Left forelimb (tissue), 1 donor: ENCODE measurements around the gene RPRD1A.
"Not testable (repeated sequence)": the region's sequence is repeated elsewhere in the genome, so short reads cannot be mapped to it uniquely, and the experiment has no call there.

ENCODE experiments used
- DNase-seq: peaks from one replicate; pipeline ENCODE4 v3.0.0-alpha.2; 2018; ENCODE audit warnings: low spot score

The RPRD1A gene

GRCh38 chr18:36077764-36078163 lies 10.4 kb upstream of the RPRD1A start:
- DNase-seq, result not testable (repeated sequence)

GRCh38 chr18:36075862-36076587 lies 8.7 kb upstream of the RPRD1A start:
- no peak for DNase-seq

DNA sequence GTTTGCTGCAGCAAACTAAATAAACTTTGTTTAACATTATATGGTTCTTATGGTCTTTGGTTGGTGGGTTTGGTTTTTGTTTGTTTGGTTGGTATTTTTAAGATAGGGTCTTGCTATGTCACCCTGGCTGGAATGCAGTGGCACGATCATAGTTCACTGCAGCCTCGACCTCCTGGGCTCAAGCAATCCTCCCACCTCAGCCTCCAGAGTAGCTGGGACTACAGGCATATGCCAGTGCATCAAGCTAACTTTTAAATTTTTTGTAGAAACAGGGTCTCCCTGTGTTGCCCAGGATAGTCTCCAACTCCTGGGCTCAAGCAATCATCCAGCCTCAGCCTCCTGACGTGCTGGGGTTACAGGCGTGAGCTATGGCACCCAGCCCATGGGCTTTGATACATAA lies 7.1 kb upstream of the RPRD1A start:
- DNase-seq, result no peak

DNA sequence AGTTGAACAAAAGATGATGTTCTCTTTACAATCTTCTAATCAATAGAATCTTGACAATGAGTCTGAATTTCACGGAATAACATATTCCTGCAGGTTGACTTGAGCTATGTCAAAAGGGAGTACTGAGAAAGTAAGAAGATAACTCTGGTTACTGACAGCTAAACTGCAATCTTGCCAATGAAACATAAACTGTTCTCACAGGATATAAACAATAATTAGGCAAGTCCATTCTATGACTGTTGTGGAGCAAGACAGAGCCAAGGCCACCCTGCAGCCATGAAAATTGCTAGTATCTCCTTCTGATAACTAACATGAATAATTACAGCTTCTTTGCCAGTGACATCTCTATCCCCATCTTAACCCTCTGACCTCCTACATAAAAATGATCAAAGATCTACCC lies 6.3 kb upstream of the RPRD1A start:
- no peak for DNase-seq

DNA sequence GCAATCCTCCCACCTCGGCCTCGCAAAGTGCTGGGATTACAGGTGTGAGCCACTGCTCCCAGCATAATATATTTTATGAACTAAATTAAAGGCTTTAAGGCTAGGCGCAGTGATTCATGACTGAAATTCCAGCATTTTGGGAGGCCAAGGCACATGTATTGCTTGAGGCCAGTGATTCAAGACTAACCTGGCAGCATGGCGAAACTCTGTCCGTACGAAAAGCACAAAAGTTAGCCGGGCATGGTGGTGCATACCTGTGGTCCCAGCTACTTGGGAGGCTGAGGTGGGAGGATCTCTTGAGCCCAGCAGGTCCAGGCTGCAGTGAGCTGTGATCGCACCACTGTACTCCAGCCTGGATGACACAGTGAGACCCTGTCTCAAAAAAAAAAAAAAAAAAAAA lies 5.0 kb upstream of the RPRD1A start:
- not testable (repeated sequence) for DNase-seq

DNA sequence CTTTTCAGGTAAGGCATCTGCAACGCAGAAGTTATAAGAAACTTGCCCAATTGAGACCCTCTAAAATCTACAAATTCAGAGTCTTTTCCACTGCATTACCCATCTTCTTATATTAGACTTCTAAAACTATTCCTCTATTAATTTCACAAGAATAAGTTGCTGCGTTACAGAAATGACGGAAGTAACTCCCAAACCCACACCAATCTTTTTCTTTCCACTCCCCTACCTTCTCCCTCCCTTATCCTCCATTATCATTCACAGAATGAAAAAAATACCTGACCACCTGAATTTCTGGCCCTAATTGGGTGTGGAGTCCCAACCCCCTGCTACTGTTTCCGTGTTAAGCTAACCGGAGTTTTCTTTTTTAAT lies 689 bp downstream of the RPRD1A start:
- DNase-seq, result no peak

GRCh38 chr18:36066001-36066400 lies 1.4 kb downstream of the RPRD1A start:
- no peak for DNase-seq

DNA sequence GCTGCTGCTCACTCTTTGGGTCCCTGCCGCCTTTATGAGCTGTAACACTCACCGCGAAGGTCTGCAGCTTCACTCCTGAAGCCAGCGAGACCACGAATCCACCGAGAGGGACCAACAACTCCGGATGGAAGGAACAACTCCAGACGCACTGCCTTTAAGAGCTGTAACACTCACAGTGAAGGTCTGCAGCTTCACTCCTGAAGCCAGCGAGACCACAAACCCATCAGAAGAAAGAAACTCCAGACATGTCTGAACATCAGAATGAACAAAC lies 2.6 kb downstream of the RPRD1A start:
- DNase-seq, result not testable (repeated sequence)

DNA sequence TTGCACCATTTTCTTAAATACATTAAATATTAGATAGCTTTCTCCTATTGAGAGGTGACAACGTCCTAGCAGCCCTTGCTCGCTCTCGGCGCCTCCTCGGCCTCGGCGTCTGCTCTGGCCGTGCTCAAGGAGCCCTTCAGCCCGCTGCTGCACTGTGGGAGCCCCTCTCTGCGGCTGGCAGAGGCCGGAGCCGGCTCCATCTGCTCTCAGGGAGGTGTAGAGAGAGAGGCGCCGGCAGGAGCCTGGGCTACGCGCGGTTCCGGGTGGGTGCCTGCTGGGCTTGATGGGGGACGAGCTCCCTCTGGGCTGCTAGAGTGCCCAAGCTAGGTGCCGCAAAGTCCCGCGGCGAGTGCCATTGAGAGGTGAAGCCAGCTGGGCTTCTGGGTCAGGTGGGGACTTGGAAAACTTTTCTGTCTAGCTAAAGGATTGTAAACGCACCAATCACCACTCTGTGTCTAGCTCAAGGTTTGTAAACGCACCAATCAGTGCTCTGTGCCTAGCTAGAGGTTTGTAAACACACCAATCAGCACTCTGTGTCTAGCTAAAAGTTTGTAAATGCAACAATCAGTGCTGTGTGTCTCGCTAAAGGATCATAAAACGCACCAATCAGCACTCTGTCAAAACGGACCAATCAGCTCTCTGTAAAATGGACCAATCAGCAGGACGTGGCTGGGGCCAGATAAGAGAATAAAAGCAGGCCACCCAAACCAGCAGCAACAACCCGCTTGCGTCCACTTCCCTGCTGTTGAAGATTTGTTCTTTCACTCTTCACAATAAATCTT lies 3.1 kb downstream of the RPRD1A start:
- DNase-seq, result no peak

DNA sequence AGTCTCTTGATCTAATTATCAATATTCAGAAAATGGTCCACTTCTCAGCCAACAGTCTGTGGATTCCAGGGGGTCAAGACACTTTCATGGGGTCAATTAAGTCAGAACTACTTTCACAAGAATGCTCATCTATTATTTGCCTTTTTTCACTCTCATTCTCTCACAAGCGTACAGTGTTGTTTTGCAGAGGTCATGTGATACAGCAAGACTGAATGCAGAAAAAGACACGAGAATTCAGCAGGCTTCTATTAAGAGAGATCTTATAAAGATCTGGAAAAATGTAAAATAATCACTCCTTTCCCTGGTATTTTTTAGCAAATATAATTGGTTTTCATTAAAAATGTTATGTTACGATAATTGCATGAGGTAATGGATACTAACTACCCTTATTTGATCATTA lies 8.7 kb downstream of the RPRD1A start:
- no peak for DNase-seq

- DNase-seq, result no peak
These were observed 15.6 kb downstream of the RPRD1A start for GRCh38 chr18:36051760-36052159.

DNA sequence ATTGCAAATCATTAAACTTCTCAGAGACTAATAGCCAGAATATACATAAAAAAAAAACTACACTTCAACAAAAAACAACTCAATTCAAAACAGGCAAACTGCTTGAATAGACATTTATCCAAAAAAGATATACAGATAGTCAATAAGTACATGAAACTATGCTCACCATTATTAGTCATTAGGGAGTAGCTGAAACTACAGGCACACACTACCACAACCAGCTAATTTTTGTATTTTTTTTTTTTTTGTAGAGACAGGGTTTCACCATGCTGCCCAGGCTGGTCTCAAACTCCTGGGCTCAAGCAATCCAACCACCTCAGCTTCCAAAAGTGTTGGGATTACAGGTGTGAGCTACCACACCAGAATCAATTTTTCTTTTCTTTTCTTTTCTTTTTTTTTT lies 16.9 kb downstream of the RPRD1A start:
- DNase-seq, result no peak

- DNase-seq, result no peak
These were observed 19.8 kb downstream of the RPRD1A start for GRCh38 chr18:36047521-36047920.

- DNase-seq, result no peak
These were observed 20.5 kb downstream of the RPRD1A start for GRCh38 chr18:36046898-36047297.

DNA sequence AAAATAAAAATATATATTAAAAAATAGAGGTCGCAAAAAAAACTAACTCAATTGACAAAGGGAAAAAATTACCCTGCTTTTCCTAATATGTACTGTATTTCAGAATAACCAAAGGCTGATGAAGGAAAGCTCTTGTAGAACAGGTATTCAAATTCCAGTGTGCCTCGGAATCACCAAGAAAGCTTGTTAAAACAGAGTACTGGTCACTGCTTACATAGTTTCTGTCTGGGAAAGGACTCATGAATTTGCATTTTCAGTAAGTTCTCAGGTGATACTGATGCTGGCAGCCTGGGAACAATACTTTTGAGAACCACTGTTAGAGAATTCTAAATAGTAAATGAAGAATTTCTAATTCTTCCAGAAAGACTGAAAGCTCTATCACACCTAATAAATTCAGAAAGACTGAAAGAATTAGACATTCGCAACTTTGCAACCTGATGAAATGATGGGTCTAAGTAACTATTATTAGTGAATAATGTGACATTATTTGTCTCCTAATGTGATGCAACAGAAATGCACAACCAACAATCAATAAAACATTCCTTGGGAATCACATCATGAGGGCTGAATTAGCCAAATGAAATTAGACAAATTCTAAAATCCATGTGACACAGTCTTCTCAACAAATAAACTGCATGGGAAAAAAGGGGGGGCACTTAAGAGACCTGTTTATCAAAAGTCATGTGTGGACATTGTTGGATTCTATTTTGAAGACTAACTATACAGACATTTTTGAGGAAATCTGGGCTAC lies 21.9 kb downstream of the RPRD1A start:
- no peak for DNase-seq

GRCh38 chr18:36043153-36043552 lies 24.2 kb downstream of the RPRD1A start:
- DNase-seq, result no peak

- DNase-seq, result no peak
These were observed 26.2 kb downstream of the RPRD1A start for GRCh38 chr18:36041146-36041545.

DNA sequence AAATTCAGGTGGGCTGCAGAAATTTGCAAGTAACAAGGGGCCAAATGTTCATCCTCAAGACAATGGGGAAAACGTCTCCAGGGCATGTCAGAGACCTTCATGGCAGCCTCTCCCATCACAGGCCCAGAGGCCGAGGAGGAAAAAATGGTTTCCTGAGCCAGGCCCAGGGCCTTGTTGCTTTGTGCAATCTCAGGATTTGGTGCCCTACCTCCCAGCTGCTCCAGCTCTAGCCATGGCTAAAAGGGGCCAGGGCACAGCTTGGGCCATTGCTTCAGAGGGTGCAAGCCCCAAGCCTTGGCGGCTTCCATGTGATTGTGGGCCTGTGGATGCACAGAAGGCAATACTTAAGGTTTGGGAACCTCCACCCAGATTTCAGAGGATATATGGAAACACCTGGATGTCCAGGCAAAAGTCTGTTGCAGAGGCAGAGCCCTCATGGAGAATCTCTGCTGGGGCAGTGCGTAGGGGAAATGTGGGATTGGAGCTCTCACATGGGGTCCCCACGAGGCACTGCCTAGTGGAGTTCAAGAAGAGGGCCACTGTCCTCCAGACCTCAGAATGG lies 29.2 kb downstream of the RPRD1A start:
- no peak for DNase-seq

DNA sequence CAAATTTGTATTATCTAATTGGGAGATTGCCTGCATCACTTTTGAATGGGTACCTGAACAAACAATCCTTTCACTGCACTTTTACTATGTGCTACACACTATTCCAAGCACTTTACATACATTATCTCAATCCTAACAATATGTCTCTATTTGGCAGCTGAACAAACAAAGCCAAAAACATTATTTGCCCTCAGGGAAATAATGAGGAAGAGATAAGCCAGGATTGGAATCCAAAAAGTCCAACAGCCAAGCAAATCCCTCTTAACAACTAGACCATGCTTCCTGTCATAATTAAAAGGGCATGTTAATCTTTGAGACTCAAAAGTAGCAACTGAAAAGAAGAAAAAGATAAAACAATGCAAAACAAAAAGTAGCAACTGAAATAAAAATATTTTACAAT lies 32.1 kb downstream of the RPRD1A start:
- no peak for DNase-seq

DNA sequence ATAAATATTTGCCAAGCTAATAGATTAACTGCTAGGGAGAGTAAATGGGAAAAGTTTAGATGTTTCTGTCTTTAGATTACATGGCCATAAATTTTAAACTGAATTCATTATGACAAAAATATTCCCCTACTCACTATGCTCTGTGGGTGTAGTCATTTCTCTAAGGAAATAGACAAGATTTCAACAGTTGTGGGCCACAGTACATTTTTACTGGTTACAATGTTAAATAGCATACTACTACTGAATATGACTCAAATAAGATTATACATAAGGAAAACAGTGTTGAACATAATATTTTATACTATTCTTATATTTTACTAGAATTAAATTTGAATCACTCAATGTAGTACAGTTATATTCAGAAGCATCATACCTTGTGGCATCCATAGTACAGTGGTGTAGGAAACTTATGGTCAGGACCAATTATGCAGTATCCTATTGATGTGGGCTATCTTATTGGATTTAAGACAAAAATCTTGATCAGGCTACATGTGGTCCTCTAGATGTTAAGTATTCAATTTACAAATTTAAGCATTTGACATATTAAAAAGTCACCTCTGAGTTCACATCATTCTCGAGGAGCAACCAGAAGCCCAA lies 33.0 kb downstream of the RPRD1A start:
- no peak for DNase-seq

- no peak for DNase-seq
These were observed 35.5 kb downstream of the RPRD1A start for GRCh38 chr18:36031903-36032302.

DNA sequence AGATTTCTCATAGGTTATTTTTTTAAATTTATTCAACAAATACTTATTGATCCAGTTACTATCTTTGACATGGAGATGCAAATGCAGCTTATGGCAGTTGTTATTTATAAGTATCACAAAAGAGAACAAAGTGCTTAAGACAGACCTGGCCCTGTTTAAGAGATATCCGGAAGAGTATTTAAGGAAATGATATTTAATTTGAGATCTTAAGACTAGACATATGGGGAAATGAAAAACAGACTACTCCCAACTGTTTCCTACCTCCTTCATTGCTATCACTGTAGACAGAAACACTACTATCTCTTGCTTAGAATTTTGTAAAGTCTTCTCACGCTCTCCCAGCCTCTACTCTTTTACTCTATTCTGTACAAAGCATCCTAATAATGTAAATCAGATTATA lies 36.0 kb downstream of the RPRD1A start:
- DNase-seq, result no peak

GRCh38 chr18:36028859-36029258 lies 38.5 kb downstream of the RPRD1A start:
- DNase-seq, result no peak
